Mucosa of rectum (tissue), 2 donors: ENCODE results near the gene RANBP17.
"Not testable (repeated sequence)": the region's sequence is repeated elsewhere in the genome, so short reads cannot be mapped to it uniquely, and the experiment has no call there.

Source experiments
- H3K27ac ChIP-seq, 2 donors: one replicate each; pipeline ENCODE4 v1.7.0; 2013; ENCODE audit warnings: inconsistent platforms in 2 of 2, low read depth in 2 of 2, low read length in 2 of 2
- H3K27me3 ChIP-seq, 2 donors: one replicate each; pipeline ENCODE4 v1.7.0; 2013; ENCODE audit warnings: low read length in 2 of 2; ENCODE audit not compliant: control insufficient read depth in 2 of 2, insufficient read depth in 2 of 2
- H3K36me3 ChIP-seq, 2 donors: one replicate each; pipeline ENCODE4 v1.7.0; 2013; ENCODE audit warnings: low read length in 2 of 2; ENCODE audit not compliant: control insufficient read depth in 2 of 2, insufficient read depth in 2 of 2
- H3K4me1 ChIP-seq, 2 donors: one replicate each; pipeline ENCODE4 v1.7.0; 2013; ENCODE audit warnings: low read length in 2 of 2, mild to moderate bottlenecking in 1 of 2; ENCODE audit not compliant: control insufficient read depth in 2 of 2, insufficient read depth in 2 of 2
- H3K4me3 ChIP-seq, 2 donors: one replicate each; pipeline ENCODE4 v1.7.0; 2013; ENCODE audit warnings: low read length in 2 of 2
- H3K9ac ChIP-seq, 2 donors: one replicate each; pipeline ENCODE4 v1.7.0; 2013; ENCODE audit warnings: low read length in 2 of 2, low read depth in 1 of 2, mild to moderate bottlenecking in 1 of 2
- H3K9me3 ChIP-seq, 2 donors: one replicate each; pipeline ENCODE4 v1.7.0; 2013; ENCODE audit warnings: low read length in 2 of 2; ENCODE audit not compliant: control insufficient read depth in 2 of 2
- donor health status: healthy.
- donor health status: Normal muscosa, but diverticular disease.

Gene RANBP17

GRCh38 chr5:171155621-171156020, 293.8 kb downstream of the RANBP17 start:
- Histone ChIP-seq H3K4me1 (no peaks in the 10 kb centered on the region), H3K4me3 (no peak overlapping the region), H3K36me3 (no peaks in the 10 kb centered on the region), H3K27me3 (no peaks in the 10 kb centered on the region), H3K9ac (no peak overlapping the region), H3K9me3 (no peaks in the 10 kb centered on the region), H3K27ac (no peak overlapping the region)

- H3K27ac ChIP-seq, result no peak overlapping the region
- H3K9ac ChIP-seq, result no peak overlapping the region
- no peak overlapping the region for H3K4me3 ChIP-seq
- H3K36me3 ChIP-seq, result no peaks in the 10 kb centered on the region
- H3K27me3 ChIP-seq, result no peaks in the 10 kb centered on the region
- no peaks in the 10 kb centered on the region for H3K9me3 ChIP-seq
- no peaks in the 10 kb centered on the region for H3K4me1 ChIP-seq
These were observed 295.5 kb downstream of the RANBP17 start for GRCh38 chr5:171157276-171157675.

GRCh38 chr5:171157775-171158174, 296.0 kb downstream of the RANBP17 start:
- Histone ChIP-seq H3K9me3 (no peaks in the 10 kb centered on the region), H3K4me3 (no peak overlapping the region), H3K9ac (no peak overlapping the region), H3K27ac (no peak overlapping the region), H3K27me3 (no peaks in the 10 kb centered on the region), H3K4me1 (no peaks in the 10 kb centered on the region), H3K36me3 (no peaks in the 10 kb centered on the region)

DNA sequence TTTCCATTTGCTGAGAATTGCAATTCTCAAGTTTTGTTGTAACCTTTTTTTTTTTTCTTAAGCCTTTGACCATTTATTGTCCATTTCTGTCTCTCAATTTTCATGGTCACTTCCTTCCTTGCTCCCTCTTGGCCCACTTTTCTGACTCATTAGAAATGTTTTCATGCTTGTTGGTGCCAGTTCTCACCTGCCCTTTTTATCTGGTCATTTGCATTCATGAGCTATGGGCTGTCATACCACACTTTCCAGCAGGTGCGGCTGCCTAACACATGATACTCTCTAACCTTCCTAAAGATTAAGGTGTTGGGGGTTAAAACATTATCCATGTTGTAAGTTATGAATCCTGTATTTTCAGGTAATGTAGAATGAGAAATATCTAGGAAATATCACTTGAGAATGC, 296.8 kb downstream of the RANBP17 start:
- no peaks in the 10 kb centered on the region for H3K27me3 ChIP-seq
- no peak overlapping the region for H3K9ac ChIP-seq
- no peaks in the 10 kb centered on the region for H3K9me3 ChIP-seq
- no peak overlapping the region for H3K4me3 ChIP-seq
- no peaks in the 10 kb centered on the region for H3K36me3 ChIP-seq
- no peak overlapping the region for H3K27ac ChIP-seq
- H3K4me1 ChIP-seq, result no peaks in the 10 kb centered on the region

DNA sequence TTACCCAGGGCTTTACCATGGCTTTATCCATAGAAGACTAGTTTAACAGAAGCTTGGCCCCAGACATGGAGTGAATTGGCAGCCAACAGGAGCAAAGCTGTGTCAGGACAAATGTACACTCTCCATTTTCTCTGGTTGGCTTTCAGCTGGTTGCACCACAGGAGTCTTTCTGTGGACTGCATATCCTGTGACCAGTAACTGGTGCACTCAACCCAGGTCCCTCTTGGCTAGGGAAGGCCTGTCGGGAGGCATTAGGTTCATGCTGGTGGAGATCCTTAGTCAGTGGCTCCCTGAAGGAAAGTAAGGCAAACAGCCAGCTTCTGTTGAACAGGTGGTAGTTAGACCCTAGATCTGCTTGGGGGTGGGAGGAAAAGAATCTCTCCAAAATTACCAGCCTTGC, 300.3 kb downstream of the RANBP17 start:
- no peaks in the 10 kb centered on the region for H3K9me3 ChIP-seq
- no peak overlapping the region for H3K4me3 ChIP-seq
- H3K4me1 ChIP-seq, result no peaks in the 10 kb centered on the region
- H3K36me3 ChIP-seq, result no peaks in the 10 kb centered on the region
- H3K9ac ChIP-seq, result no peak overlapping the region
- H3K27ac ChIP-seq, result no peak overlapping the region
- no peaks in the 10 kb centered on the region for H3K27me3 ChIP-seq

DNA sequence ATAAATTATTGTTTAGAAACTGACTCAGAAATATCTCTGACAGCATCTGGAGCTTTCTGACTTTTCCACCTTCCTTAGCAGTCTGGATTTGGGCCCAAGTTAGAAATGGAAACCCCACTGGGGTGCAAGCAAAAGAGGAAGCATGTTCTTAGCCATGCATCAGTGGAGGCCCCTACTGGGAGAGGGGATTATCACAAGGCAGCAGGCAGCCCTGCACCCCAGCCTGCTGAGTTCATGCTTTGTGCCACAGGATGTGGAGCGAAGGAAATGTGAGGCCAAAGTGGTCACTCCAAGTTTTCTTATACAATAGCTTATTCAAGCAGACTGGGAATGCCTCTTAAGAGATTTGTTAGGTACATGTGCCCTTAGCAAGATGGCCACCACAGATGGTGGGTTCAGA, 300.8 kb downstream of the RANBP17 start:
- no peaks in the 10 kb centered on the region for H3K27me3 ChIP-seq
- H3K9me3 ChIP-seq, result no peaks in the 10 kb centered on the region
- no peaks in the 10 kb centered on the region for H3K4me1 ChIP-seq
- no peak overlapping the region for H3K4me3 ChIP-seq
- H3K27ac ChIP-seq, result no peak overlapping the region
- H3K36me3 ChIP-seq, result no peaks in the 10 kb centered on the region
- H3K9ac ChIP-seq, result no peak overlapping the region

DNA sequence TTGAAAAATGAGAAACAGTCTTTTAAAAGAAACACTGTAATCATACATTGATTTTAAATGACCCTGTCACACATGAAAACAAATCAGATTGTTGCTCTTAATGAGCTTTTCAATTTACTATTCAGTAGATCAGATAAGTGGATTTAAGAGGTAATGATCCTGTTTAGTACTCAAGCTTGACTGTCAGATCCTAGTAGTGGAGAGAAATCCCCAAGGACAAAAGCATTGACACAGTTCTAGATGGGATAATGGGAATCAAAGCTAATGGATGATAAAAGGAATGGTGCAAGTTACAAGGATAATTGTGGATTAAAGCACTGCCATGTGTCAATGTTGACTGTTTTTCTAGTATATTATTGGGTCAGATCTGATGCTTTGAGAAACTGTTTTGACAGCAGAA, 304.9 kb downstream of the RANBP17 start:
- no peaks in the 10 kb centered on the region for H3K36me3 ChIP-seq
- no peak overlapping the region for H3K9ac ChIP-seq
- H3K4me3 ChIP-seq, result no peak overlapping the region
- no peaks in the 10 kb centered on the region for H3K9me3 ChIP-seq
- no peak overlapping the region for H3K27ac ChIP-seq
- H3K27me3 ChIP-seq, result no peaks in the 10 kb centered on the region
- no peaks in the 10 kb centered on the region for H3K4me1 ChIP-seq

- no peaks in the 10 kb centered on the region for H3K4me1 ChIP-seq
- no peak overlapping the region for H3K9ac ChIP-seq
- no peak overlapping the region for H3K27ac ChIP-seq
- H3K27me3 ChIP-seq, result no peaks in the 10 kb centered on the region
- H3K36me3 ChIP-seq, result no peaks in the 10 kb centered on the region
- H3K9me3 ChIP-seq, result no peaks in the 10 kb centered on the region
- no peak overlapping the region for H3K4me3 ChIP-seq
These were observed 306.4 kb downstream of the RANBP17 start for GRCh38 chr5:171168171-171168570.

DNA sequence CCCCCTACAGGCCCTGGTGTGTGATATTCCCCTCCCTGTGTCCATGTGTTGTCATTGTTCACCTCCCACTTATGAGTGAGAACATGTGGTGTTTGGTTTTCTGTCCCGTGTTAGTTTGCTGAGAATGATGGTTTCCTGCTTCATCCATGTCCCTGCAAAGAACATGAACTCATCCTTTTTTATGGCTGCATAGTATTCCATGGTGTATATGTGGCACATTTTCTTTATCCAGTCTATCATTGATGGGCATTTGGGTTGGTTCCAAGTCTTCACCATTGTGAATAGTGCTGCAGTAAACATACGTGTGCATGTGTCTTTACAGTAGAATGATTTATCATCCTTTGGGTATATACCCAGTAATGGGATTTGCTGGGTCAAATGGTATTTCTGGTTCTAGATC, 313.1 kb downstream of the RANBP17 start:
- H3K9me3 ChIP-seq, H3K27ac ChIP-seq, H3K4me1 ChIP-seq, H3K36me3 ChIP-seq, H3K27me3 ChIP-seq, H3K4me3 ChIP-seq, H3K9ac ChIP-seq: not testable (repeated sequence)

- no peaks in the 10 kb centered on the region for H3K4me1 ChIP-seq
- H3K36me3 ChIP-seq, result no peaks in the 10 kb centered on the region
These were observed 313.9 kb downstream of the RANBP17 start for GRCh38 chr5:171175746-171176145.

DNA sequence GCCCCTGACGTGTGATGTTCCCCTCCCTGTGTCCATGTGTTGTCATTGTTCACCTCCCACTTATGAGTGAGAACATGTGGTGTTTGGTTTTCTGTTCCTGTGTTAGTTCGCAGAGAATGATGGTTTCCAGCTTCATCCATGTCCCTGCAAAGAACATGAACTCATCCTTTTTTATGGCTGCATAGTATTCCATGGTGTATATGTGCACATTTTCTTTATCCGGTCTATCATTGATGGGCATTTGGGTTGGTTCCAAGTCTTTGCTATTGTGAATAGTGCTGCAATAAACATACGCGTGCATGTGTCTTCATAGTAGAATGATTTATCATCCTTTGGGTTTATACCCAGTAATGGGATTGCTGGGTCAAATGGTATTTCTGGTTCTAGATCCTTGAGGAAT, 316.4 kb downstream of the RANBP17 start:
- H3K27ac ChIP-seq, result not testable (repeated sequence)

More at GRCh38 chr5:171175746-171176145, 313.9 kb downstream of the RANBP17 start:
- no peak overlapping the region for H3K27ac ChIP-seq
- H3K9me3 ChIP-seq, result no peaks in the 10 kb centered on the region
- no peaks in the 10 kb centered on the region for H3K27me3 ChIP-seq
- no peak overlapping the region for H3K9ac ChIP-seq
- no peak overlapping the region for H3K4me3 ChIP-seq

More for the DNA sequence above, 316.4 kb downstream of the RANBP17 start:
- H3K9ac ChIP-seq, H3K4me3 ChIP-seq, H3K36me3 ChIP-seq, H3K4me1 ChIP-seq, H3K27me3 ChIP-seq, H3K9me3 ChIP-seq: not testable (repeated sequence)
